ENCODE results near the gene FAM240A. TPM values are rescaled to one million over a fixed set of nuclear protein-coding genes. Genes with fewer than 3 reads are reported as not detected.

Gene FAM240A
- total and polyA plus RNA-seq, 10 of the 15 experiments (the other 5 are each of a cell fraction or from before 2014, with no cell fraction given) = not detected

GRCh38 chr3:46629551-46630517, 17.5 kb downstream of the FAM240A start (continued):
- TF ChIP-seq SRF (IDR thresholded peaks at IDR 0.05; ENCODE audit: low read depth in 2 of 2, low read length in 2 of 2) = 0 out of 4 replicates have a peak, but pooled peaks of 1 of the 2 experiments have one; percentile 20
- TF ChIP-seq YY1 (IDR thresholded peaks at IDR 0.05; ENCODE audit: low read depth, low read length) = peak; percentile 78
- no peak for TF ChIP-seq FOS (IDR thresholded peaks at IDR 0.05; ENCODE audit: borderline replicate concordance, extremely low read depth, insufficient read length)
- no peak for TF ChIP-seq CHD2 (IDR thresholded peaks at IDR 0.05; ENCODE audit: borderline replicate concordance, low read depth, low read length)
- peak; percentile 89 for TF ChIP-seq TCF12 (IDR thresholded peaks at IDR 0.05; ENCODE audit: low read depth, low read length)
- TF ChIP-seq CTCF (IDR thresholded peaks at IDR 0.05 in 2 of 3, conservative IDR thresholded peaks at IDR 0.05 in 1 of 3; ENCODE audit: control insufficient read depth in 2 of 3, extremely low read depth in 1 of 3, insufficient read depth in 1 of 3, low read depth in 3 of 3, low read length in 3 of 3) = peak; percentile 99 to 100 (median 99)
- TF ChIP-seq CBFB (IDR thresholded peaks at IDR 0.05; ENCODE audit: low read depth) = no peak
- TF ChIP-seq E2F8 (IDR thresholded peaks at IDR 0.05; ENCODE audit: low read depth, partially characterized antibody) = no peak
- no peak for TF ChIP-seq ZNF207 (IDR thresholded peaks at IDR 0.05; ENCODE audit: borderline replicate concordance)
- TF ChIP-seq BCL3 (IDR thresholded peaks at IDR 0.05; ENCODE audit: borderline replicate concordance, insufficient read depth, low read depth, low read length, poor library complexity, severe bottlenecking) = no peak
- TF ChIP-seq RB1 (IDR thresholded peaks at IDR 0.05; ENCODE audit: borderline replicate concordance) = peak; percentile 57; the same call in 1 of the 2 replicates
- no peak for TF ChIP-seq JUND (IDR thresholded peaks at IDR 0.05; ENCODE audit: low read depth, low read length)
- TF ChIP-seq IKZF1 (conservative IDR thresholded peaks at IDR 0.05) = peak; percentile 66
- TF ChIP-seq HSF1 (IDR thresholded peaks at IDR 0.05; ENCODE audit: low read depth, low read length) = no peak
- no peak for TF ChIP-seq TARDBP (IDR thresholded peaks at IDR 0.05; ENCODE audit: borderline replicate concordance)
- TF ChIP-seq RCOR1 (conservative IDR thresholded peaks at IDR 0.05; ENCODE audit: low read depth, low read length) = no peak
- TF ChIP-seq ATF3 (IDR thresholded peaks at IDR 0.05; ENCODE audit: borderline replicate concordance, extremely low read depth, low read depth, low read length) = no peak

Data from GM12878 (cell line).